ENCODE data around the gene PUM1.
"Not testable (repeated sequence)": the region's sequence is repeated elsewhere in the genome, so short reads cannot be mapped to it uniquely, and the experiment has no call there.

PUM1 gene

DNA sequence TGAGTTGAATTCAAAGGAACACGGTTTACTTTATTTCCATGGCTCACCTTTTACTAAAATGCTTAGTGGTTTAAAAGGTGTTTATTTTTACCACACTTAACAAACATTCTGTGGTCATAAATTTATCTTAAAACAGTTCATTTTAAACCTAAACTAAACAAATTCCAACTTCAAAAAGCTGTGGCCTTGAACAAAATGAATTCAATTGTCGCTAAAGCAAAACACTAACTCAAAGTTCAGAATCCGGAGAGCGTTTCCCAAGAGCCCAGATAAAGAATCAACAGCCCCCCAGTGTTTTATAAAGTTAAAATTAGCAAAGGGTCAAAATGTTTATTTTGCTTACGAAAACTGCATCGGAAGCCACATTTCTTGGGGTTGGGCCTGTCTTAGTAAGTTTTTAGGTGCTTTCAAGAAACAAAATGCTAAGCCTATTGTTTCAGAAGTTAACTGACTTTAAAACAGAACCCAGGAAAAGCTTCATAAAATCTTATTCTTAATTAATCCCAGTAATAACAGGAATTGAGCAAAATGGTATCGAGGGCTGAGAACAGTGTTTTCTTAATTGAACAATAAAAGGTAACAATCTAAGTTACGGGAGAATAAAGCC, 1.3 kb downstream of the PUM1 start:
- TF ChIP-seq, protein P1, sequence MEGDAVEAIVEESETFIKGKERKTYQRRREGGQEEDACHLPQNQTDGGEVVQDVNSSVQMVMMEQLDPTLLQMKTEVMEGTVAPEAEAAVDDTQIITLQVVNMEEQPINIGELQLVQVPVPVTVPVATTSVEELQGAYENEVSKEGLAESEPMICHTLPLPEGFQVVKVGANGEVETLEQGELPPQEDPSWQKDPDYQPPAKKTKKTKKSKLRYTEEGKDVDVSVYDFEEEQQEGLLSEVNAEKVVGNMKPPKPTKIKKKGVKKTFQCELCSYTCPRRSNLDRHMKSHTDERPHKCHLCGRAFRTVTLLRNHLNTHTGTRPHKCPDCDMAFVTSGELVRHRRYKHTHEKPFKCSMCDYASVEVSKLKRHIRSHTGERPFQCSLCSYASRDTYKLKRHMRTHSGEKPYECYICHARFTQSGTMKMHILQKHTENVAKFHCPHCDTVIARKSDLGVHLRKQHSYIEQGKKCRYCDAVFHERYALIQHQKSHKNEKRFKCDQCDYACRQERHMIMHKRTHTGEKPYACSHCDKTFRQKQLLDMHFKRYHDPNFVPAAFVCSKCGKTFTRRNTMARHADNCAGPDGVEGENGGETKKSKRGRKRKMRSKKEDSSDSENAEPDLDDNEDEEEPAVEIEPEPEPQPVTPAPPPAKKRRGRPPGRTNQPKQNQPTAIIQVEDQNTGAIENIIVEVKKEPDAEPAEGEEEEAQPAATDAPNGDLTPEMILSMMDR (IDR thresholded peaks at IDR 0.05; ENCODE audit: borderline replicate concordance, control extremely low read depth, extremely low read depth, insufficient read depth, missing control alignments) = no peak
- in situ Hi-C loops (cut with MboI; ENCODE audit: low sequenced_read_pairs, unreplicated experiment) = no loop called here
- no peak for DNase-seq (ENCODE audit: low spot score)

DNA sequence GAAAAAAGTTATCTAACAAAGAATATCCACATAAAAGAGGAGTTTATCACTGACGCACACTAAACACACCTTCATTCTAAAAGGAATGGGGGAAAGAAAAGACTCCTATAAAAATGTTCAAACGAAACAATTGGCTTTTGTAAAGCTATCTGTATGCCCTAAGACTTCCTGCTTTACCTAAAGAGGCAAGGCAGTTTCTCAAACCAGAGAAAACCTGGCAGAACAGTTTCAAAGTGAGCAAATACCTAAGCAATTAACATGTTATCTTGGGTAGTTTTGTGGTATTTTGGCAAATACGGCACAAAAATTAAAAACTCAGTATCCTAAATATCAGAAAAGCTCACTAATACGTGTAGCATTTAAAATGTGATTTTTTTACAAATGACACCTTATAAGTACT, 1.9 kb downstream of the PUM1 start:
- TF ChIP-seq, protein P1 (IDR thresholded peaks at IDR 0.05; ENCODE audit: borderline replicate concordance, control extremely low read depth, extremely low read depth, insufficient read depth, missing control alignments) = no peak
- in situ Hi-C loops (cut with MboI; ENCODE audit: low sequenced_read_pairs, unreplicated experiment) = no loop called here
- no peak for DNase-seq (ENCODE audit: low spot score)

GRCh38 chr1:31062867-31063380, 2.6 kb downstream of the PUM1 start:
- TF ChIP-seq, protein P1 (IDR thresholded peaks at IDR 0.05; ENCODE audit: borderline replicate concordance, control extremely low read depth, extremely low read depth, insufficient read depth, missing control alignments) = no peak
- DNase-seq (ENCODE audit: low spot score) = no peak
- in situ Hi-C loops (cut with MboI; ENCODE audit: low sequenced_read_pairs, unreplicated experiment) = no loop called here

DNA sequence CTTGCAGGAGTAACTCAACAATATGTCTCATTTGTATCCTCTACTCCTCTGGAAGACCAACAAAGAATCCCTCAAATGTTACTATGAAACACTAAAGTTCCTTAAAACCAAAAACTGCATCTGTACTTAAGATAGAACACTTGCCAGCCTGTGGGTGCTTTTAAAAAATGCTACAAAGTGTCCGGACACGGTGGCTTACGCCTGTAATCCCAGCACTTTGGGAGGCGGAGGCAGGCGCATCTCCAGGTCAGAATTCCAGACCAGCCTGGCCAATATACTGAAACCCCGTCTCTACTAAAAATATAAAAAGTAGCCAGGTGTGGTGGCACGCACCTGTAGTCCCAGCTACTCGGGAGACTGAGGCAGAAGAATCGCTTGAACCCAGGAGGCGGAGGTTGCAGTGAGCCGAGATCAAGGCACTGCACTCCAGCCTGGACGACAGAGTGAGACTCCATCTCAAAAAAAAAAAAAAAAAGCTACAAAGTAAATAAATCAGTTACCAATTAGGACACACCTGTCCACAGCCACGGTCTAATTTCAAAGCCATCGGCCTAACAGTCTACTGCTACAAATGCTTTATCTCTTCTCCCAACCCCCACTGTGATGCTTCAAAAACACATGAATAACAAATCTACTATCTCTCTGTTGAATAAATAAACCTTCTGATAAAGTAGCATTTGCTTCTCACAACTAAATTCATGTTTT, 3.2 kb downstream of the PUM1 start:
- DNase-seq (ENCODE audit: low spot score); in situ Hi-C loops (cut with MboI; ENCODE audit: low sequenced_read_pairs, unreplicated experiment): not testable (repeated sequence)

- DNase-seq (ENCODE audit: low spot score) = no peak
- in situ Hi-C loops (cut with MboI; ENCODE audit: low sequenced_read_pairs, unreplicated experiment) = no loop called here
- TF ChIP-seq, protein P1 (IDR thresholded peaks at IDR 0.05; ENCODE audit: borderline replicate concordance, control extremely low read depth, extremely low read depth, insufficient read depth, missing control alignments) = no peak
Measured at GRCh38 chr1:31058012-31058411, 7.5 kb downstream of the PUM1 start.

DNA sequence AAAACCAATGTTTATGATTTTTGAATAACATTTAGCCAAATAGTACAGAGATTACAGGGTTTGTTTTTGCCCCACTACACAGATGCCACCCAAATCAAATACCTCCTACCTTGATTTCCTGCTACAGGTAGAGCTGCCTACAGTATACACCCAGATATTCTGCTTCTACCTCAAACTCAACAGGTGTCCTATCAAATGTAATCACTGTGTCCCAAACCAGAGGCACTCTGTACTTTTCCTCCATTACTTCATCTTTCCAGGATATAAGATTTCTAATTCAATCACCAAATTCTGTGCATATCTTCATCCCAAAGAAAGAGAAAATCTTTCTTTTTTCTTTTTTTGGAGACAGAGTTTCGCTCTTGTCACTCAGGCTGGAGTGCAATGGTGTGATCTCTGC, 9.6 kb downstream of the PUM1 start:
- in situ Hi-C loops (cut with MboI; ENCODE audit: low sequenced_read_pairs, unreplicated experiment) = no loop called here
- TF ChIP-seq, protein P1 (IDR thresholded peaks at IDR 0.05; ENCODE audit: borderline replicate concordance, control extremely low read depth, extremely low read depth, insufficient read depth, missing control alignments) = no peak
- DNase-seq (ENCODE audit: low spot score) = no peak

- in situ Hi-C loops (cut with MboI; ENCODE audit: low sequenced_read_pairs, unreplicated experiment) = no loop called here
- no peak for DNase-seq (ENCODE audit: low spot score)
- TF ChIP-seq, protein P1 (IDR thresholded peaks at IDR 0.05; ENCODE audit: borderline replicate concordance, control extremely low read depth, extremely low read depth, insufficient read depth, missing control alignments) = no peak
Measured at GRCh38 chr1:31055501-31055900, 10.0 kb downstream of the PUM1 start.

All from GM13976 (cell line).